Fibroblast of villous mesenchyme (primary cell): ENCODE data around the gene BMAL2. TPM values are rescaled to one million over a fixed set of nuclear protein-coding genes. Genes with fewer than 3 reads are reported as not detected.

Experiments used
- DNase-seq: peaks from one replicate; pipeline ENCODE4 v3.0.0-alpha.2; 2010; ENCODE audit warnings: low read depth
- H3K4me3 ChIP-seq: 2 replicates; pipeline ENCODE4 v1.5.1; 2011; ENCODE audit warnings: low read depth, mild to moderate bottlenecking, low read length
- CTCF ChIP-seq: IDR thresholded peaks from 2 replicates; pipeline ENCODE4 v1.5.1; 2012; ENCODE audit warnings: low read depth, mild to moderate bottlenecking, low read length; ENCODE audit not compliant: insufficient read depth
- total RNA-seq: library from RNA; depleted of rRNA; stranded (reverse); fragments of >200 nt; gene quantifications from 2 replicates; pipeline ENCODE4 v1.2.3, GENCODE V29; 2012

BMAL2 gene
- total RNA-seq, 1 donor: 21.6 TPM

GRCh38 chr12:27340971-27341370, 8.3 kb downstream of the BMAL2 start:
- TF ChIP-seq CTCF: no peak

GRCh38 chr12:27342536-27342935, 9.9 kb downstream of the BMAL2 start:
- no peak for TF ChIP-seq CTCF
- no peak overlapping the region for H3K4me3 ChIP-seq
- no peak for DNase-seq

More at GRCh38 chr12:27340971-27341370, 8.3 kb downstream of the BMAL2 start:
- H3K4me3 ChIP-seq: no peak overlapping the region
- no peak for DNase-seq

GRCh38 chr12:27343255-27344000, 10.8 kb downstream of the BMAL2 start:
- H3K4me3 ChIP-seq: no peak overlapping the region
- TF ChIP-seq CTCF: no peak
- peak; percentile 79 for DNase-seq

- no peak overlapping the region for H3K4me3 ChIP-seq
- TF ChIP-seq CTCF: no peak
- no peak for DNase-seq
Observed at GRCh38 chr12:27344246-27344645, 11.6 kb downstream of the BMAL2 start.

GRCh38 chr12:27344760-27345159, 12.1 kb downstream of the BMAL2 start:
- no peak overlapping the region for H3K4me3 ChIP-seq
- TF ChIP-seq CTCF: no peak
- no peak for DNase-seq

- no peak overlapping the region for H3K4me3 ChIP-seq
- TF ChIP-seq CTCF: no peak
- no peak for DNase-seq
Observed at GRCh38 chr12:27345376-27345775, 12.7 kb downstream of the BMAL2 start.

GRCh38 chr12:27347779-27348178, 15.1 kb downstream of the BMAL2 start:
- DNase-seq: no peak
- TF ChIP-seq CTCF: no peak

More at GRCh38 chr12:27347779-27348178, 15.1 kb downstream of the BMAL2 start:
- H3K4me3 ChIP-seq: no peak overlapping the region
